SU-DHL-6 (cell line): ENCODE results near the gene MKRN2.
"Not testable (repeated sequence)": the region's sequence is repeated elsewhere in the genome, so short reads cannot be mapped to it uniquely, and the experiment has no call there.

Experiments used
- CTCF ChIP-seq: fragments of 200-600 bp; sonication (generic); IDR thresholded peaks from one replicate; pipeline ENCODE4 v1.5.1; 2017; ENCODE audit warnings: antibody characterized with exemption, mild to moderate bottlenecking, low read length, moderate library complexity; ENCODE audit not compliant: insufficient read depth, poor library complexity, severe bottlenecking
- EZH2phosphoT487 ChIP-seq: fragments of 200-600 bp; sonication (generic), shearing (Covaris generic); conservative IDR thresholded peaks from 2 replicates; pipeline ENCODE4 v1.6.1; 2018; ENCODE audit warnings: mild to moderate bottlenecking, antibody characterized with exemption, low read length, moderate library complexity, mixed read lengths

- TF ChIP-seq CTCF, EZH2phosphoT487: not testable (repeated sequence)
These were observed 13.4 kb upstream of the MKRN2 start for GRCh38 chr3:12543497-12543896.
